Bronchial epithelial cell (primary cell): Measurements from ENCODE around the gene PDE6C. TPM values are rescaled to one million over a fixed set of nuclear protein-coding genes. Genes with fewer than 3 reads are reported as not detected.

Source experiments
- DNase-seq: peaks from one replicate; pipeline ENCODE4 v3.0.0-alpha.2; 2010; ENCODE audit warnings: low read depth
- FAIRE-seq: peaks from 2 replicates; lab custom pipeline; 2011; peaks lifted over from hg19 to GRCh38; lab: Jason Lieb, UNC
- H3K27me3 ChIP-seq: 2 replicates; pipeline ENCODE4 v1.5.1; 2011; ENCODE audit warnings: low read length; ENCODE audit not compliant: control insufficient read depth, insufficient read depth
- H3K36me3 ChIP-seq: 2 replicates; pipeline ENCODE4 v1.5.1; 2011; ENCODE audit warnings: low read length; ENCODE audit not compliant: control insufficient read depth, insufficient read depth
- H3K4me3 ChIP-seq: 2 replicates; pipeline ENCODE4 v1.5.1; 2011; ENCODE audit warnings: mild to moderate bottlenecking, low read depth, low read length, control low read depth
- CTCF ChIP-seq: IDR thresholded peaks from 2 replicates; pipeline ENCODE4 v1.5.1; 2011; ENCODE audit warnings: mild to moderate bottlenecking, moderate library complexity, low read length, control low read depth, inconsistent platforms; ENCODE audit not compliant: insufficient read depth, severe bottlenecking
- total RNA-seq: library from RNA; depleted of rRNA; stranded (reverse); fragments of >200 nt; gene quantifications from 2 replicates; pipeline ENCODE4 v1.2.1, GENCODE V29; 2014

Gene PDE6C
- total RNA-seq, 1 donor from 2014 or later, result not detected

DNA sequence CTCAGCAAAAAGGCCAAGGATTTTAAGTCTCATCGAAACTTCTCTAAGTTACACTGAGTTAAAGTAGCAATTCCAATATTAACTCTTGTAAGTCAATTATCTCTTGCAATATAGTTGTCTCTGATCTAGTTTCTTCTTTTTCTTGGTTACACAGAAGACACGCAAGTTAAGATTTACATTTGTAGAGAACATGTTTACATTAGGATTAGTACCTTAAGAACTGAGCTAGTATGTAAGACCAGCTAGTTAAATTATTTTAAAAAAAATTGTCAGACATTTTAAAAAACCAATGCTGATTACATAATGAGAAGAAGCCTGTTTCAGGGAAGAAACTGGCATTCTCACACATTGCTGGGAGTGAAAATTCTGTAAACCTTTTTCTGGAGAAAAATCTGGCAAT, 58.7 kb downstream of the PDE6C start:
- no peak for FAIRE-seq
- no peak for TF ChIP-seq CTCF
- Histone ChIP-seq H3K36me3 (peaks cover 1% of the 10 kb centered on the region), H3K27me3 (no peaks in the 10 kb centered on the region), H3K4me3 (no peak overlapping the region)
- DNase-seq, result no peak

- H3K27me3 ChIP-seq, result no peaks in the 10 kb centered on the region
- DNase-seq (no peak), FAIRE-seq (no peak)
- H3K4me3 ChIP-seq, result no peak overlapping the region
- no peak for TF ChIP-seq CTCF
- peaks cover 1% of the 10 kb centered on the region for H3K36me3 ChIP-seq
These were observed 59.8 kb downstream of the PDE6C start for GRCh38 chr10:93672022-93672678.

GRCh38 chr10:93672890-93673289, 60.6 kb downstream of the PDE6C start:
- no peaks in the 10 kb centered on the region for H3K27me3 ChIP-seq
- DNase-seq, result no peak
- FAIRE-seq, result no peak
- TF ChIP-seq CTCF, result no peak
- no peak overlapping the region for H3K4me3 ChIP-seq
- peaks cover 3% of the 10 kb centered on the region for H3K36me3 ChIP-seq

- no peak for TF ChIP-seq CTCF
- no peak overlapping the region for H3K4me3 ChIP-seq
- FAIRE-seq, result no peak
- peaks cover 3% of the 10 kb centered on the region for H3K36me3 ChIP-seq
- H3K27me3 ChIP-seq, result no peaks in the 10 kb centered on the region
- no peak for DNase-seq
These were observed 61.5 kb downstream of the PDE6C start for GRCh38 chr10:93673791-93674190.

GRCh38 chr10:93678386-93678785, 66.0 kb downstream of the PDE6C start:
- Histone ChIP-seq H3K36me3 (peaks cover 4% of the 10 kb centered on the region), H3K4me3 (no peak overlapping the region), H3K27me3 (no peaks in the 10 kb centered on the region)
- no peak for FAIRE-seq
- no peak for DNase-seq
- TF ChIP-seq CTCF, result no peak
